ENCODE measurements around the gene RIOK3.
"Not testable (repeated sequence)": the region's sequence is repeated elsewhere in the genome, so short reads cannot be mapped to it uniquely, and the experiment has no call there.

The RIOK3 gene

DNA sequence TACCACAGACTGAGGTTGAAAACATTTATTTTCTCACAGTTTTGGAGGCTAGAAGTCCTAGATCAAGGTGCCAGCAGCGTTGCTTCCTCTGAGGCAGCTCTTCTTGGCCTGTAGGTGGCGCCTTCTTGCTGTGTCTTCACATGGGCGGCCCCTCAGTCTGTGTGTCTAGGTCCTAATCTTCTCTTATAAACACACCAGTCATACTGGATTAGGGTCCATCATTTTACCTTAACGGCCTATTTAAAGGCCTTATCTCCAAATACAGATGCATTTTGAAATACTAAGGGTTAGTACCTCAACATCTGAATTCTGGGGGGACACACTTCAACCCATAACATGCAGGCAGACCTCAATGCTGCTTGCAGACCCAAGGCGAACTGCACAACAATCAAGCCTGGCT is 45.8 kb downstream of the RIOK3 start:
- H3K4me3 ChIP-seq (ENCODE audit: low read length), result no peak overlapping the region
- TF ChIP-seq ZNF274 (IDR thresholded peaks at IDR 0.05; ENCODE audit: low read depth, low read length), result no peak

GRCh38 chr18:23499291-23499781 is 46.2 kb downstream of the RIOK3 start:
- H3K4me3 ChIP-seq (ENCODE audit: low read length), result no peak overlapping the region
- TF ChIP-seq ZNF274 (IDR thresholded peaks at IDR 0.05; ENCODE audit: low read depth, low read length), result no peak

DNA sequence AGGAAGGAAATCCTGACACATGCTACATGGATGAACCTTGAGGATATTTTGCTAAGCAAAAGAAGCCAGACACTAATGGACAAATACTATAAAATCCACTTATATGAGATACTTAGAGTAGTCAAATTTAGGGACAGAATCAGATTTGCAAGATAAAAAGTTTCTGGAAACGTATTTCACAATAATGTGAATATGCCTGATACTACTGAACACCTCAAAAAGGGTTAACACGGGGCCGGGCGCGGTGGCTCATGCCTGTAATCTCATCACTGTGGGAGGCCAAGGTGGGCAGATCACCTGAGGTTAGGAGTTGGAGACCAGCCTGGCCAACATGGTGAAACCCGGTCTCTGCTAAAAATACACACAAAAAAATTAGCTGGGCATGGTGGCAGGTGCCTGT is 48.5 kb downstream of the RIOK3 start:
- no peak for TF ChIP-seq ZNF274 (IDR thresholded peaks at IDR 0.05; ENCODE audit: low read depth, low read length)
- no peak overlapping the region for H3K4me3 ChIP-seq (ENCODE audit: low read length)

- peak overlapping the region; percentile 58 for H3K4me3 ChIP-seq (ENCODE audit: low read length)
- no peak for TF ChIP-seq ZNF274 (IDR thresholded peaks at IDR 0.05; ENCODE audit: low read depth, low read length)
Measured at GRCh38 chr18:23502516-23503037, 49.5 kb downstream of the RIOK3 start.

DNA sequence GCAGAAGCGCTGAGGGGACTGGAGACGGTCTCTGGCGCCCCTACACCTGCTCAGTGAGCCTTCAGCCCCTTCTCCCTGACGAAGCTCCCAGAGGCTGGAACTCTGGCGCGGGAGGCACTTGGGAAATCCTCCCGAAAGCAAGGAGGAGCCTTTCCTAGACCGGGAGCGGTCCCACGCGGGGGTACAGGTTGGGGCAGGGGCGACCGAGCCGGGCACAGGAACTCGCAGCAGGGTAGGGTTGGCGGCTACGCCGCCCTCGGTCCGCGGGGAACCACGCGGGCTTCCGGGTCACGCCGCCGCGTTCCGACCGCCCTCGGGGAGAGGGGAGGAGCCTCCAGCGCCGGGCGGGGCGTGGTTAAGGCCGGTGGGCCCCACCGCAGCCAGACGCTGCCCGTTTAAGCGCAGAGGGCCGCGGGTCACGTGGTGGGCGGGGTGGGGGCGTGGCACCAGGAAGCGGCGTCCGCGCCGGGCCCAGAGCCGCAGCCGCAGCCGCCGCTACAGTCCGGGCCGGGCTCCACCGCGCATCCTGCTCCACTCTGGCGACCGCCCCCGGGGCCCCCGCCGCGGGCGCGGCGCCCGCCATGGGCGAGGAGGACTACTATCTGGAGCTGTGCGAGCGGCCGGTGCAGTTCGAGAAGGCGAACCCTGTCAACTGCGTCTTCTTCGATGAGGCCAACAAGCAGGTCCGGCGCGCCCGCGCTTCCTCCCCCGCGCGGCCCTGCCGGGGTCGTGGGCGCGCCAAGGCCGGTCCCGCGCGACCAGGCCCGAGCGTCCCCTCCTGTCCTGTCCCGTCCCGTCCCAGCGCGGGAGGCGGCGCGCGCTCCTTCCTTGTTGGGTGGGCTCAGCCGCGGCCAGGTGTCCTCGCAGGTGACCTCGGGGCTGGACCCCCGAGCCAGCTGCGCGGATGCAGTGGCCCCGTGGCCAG is 50.2 kb downstream of the RIOK3 start, which contains the start of gene RMC1:
Gene RMC1, plus strand, starts transcription at position 474 of the 925 bp plus-strand sequence. Its CDS starts 108 bp downstream, at position 582.
- peak within 1 kb of the TSS; percentile 81 for H3K4me3 ChIP-seq (ENCODE audit: low read length)
- TF ChIP-seq ZNF274 (IDR thresholded peaks at IDR 0.05; ENCODE audit: low read depth, low read length), result no peak

DNA sequence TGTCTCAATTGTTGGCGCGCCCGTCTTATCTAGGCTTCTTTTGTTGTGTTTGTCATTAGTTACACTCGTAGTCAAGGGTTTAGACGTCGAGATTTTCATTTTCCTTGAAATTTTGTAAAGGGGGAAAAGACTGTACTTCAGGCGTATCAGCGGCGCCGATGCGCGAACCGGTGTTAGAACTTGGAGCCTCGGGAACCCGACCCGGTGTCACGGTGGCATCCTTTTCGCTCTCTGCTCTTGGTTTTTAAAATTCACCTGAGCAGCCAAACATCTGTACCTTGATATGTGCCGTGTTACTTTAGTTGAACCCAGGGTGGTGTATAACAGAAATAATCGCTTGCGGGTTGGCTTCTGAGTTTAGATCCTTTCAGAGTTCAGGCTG is 50.9 kb downstream of the RIOK3 start:
- TF ChIP-seq ZNF274 (IDR thresholded peaks at IDR 0.05; ENCODE audit: low read depth, low read length), result no peak
- H3K4me3 ChIP-seq (ENCODE audit: low read length), result peak overlapping the region; percentile 81

- peak overlapping the region; percentile 81 for H3K4me3 ChIP-seq (ENCODE audit: low read length)
- no peak for TF ChIP-seq ZNF274 (IDR thresholded peaks at IDR 0.05; ENCODE audit: low read depth, low read length)
Measured at GRCh38 chr18:23504720-23505119, 51.6 kb downstream of the RIOK3 start.

DNA sequence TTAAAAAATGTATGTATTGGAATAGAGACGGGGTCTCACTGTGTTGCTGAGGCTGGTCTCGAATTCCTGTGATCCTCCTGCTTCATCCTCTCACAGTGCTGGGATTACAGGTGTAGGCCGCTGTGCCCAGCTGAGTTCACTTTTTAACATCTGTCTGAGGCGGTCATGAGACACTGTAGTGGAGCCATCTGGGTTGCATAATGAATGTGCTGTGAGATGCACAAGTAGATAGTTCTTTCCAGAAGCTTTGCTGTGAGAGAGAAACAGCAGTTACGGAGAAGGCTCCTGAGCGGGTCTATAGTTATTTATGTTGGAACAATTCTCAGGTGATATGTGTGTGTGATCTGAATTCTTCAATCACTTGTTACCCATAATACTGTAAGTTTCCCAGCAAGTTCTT is 53.3 kb downstream of the RIOK3 start:
- no peak for TF ChIP-seq ZNF274 (IDR thresholded peaks at IDR 0.05; ENCODE audit: low read depth, low read length)
- H3K4me3 ChIP-seq (ENCODE audit: low read length), result no peak overlapping the region

- not testable (repeated sequence) for H3K4me3 ChIP-seq (ENCODE audit: low read length)
Measured at GRCh38 chr18:23510923-23511322, 57.8 kb downstream of the RIOK3 start.

DNA sequence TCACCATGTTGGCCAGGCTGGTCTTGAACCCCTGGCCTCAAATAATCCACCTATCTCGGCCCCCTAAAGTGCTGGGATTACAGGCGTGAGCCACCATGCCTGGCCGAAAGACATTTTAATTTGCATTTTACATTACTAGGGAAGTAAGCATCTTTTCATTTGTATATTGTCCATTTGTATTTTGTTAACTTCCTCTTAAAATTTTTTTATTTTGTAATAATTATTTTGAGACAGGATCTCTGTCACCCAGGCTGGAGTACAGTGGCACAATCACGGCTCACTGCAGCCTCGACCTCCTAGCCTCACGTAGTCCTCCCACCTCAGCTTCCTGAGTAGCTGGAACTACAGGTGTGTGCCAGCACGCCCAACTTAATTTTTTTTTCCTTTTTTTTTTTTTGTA is 59.1 kb downstream of the RIOK3 start:
- H3K4me3 ChIP-seq (ENCODE audit: low read length), result not testable (repeated sequence)

DNA sequence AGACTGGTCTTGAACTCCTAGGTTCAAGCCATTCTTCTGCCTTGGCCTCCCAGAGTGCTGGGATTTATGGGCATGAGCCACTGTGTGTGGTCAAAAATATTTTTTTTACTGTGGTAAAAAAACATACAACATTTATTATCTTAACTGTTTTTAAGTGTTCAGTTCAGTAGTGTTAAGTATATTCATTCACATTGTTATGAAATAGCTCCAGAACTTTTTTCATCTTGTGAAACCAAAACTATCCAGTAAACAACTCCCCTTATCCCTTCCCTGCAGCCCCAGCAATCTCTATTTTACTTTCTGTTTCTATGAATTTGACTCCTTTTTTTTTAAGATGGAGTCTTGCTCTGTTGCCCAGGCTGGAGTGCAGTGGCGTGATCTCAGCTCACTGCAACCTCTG is 59.6 kb downstream of the RIOK3 start:
- H3K4me3 ChIP-seq (ENCODE audit: low read length), result no peak overlapping the region
- no peak for TF ChIP-seq ZNF274 (IDR thresholded peaks at IDR 0.05; ENCODE audit: low read depth, low read length)

DNA sequence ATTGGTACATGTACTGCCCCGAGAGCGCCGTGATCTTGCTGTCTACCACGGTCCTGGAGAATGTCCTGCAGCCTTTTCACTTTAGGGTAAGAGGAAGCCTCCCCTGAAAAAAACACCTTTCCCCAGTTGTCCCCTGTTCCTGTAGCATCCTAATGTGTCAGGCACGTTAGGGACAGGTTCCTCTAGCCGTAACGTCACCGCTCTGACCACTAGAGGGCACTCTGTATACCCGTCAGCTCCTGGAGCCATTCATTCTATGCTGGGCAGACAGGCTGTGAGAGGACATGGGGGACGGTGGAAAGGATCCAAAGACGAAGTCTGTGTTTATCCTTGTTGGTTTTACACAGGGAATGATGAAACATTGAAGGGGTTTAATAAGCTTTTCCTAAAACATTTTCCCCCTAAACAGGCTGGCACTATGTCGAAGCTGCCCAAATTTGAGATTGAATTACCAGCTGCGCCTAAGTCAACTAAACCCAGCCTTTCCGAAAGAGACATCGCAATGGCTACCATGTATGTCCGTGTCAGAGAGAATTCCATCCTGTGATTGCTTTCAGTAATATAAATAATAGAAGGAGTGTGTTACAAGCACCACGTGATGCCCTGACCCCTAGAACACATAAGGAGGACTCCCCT is 62.9 kb downstream of the RIOK3 start:
- TF ChIP-seq ZNF274 (IDR thresholded peaks at IDR 0.05; ENCODE audit: low read depth, low read length), result no peak
- H3K4me3 ChIP-seq (ENCODE audit: low read length), result no peak overlapping the region

GRCh38 chr18:23519734-23520133 is 66.6 kb downstream of the RIOK3 start:
- H3K4me3 ChIP-seq (ENCODE audit: low read length), result no peak overlapping the region
- no peak for TF ChIP-seq ZNF274 (IDR thresholded peaks at IDR 0.05; ENCODE audit: low read depth, low read length)

DNA sequence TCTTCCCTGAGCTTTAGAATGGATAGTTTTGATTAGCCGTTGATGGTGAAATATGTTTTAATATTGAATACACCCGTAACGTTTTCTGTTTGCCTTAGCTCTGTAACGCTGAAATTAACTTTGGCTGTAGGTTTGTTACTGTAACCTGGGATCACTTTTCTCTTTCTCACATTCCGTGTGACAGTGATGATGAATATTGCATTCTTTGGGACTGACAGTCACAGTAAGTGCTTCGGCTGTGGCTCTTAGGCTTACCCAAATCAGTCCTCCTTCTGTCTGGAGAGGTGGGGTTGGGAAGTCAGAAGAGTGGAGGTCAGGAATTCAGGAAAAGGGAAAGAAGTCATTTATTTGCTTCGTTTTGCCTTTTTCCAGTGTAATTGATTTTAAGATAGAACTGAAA is 68.2 kb downstream of the RIOK3 start:
- TF ChIP-seq ZNF274 (IDR thresholded peaks at IDR 0.05; ENCODE audit: low read depth, low read length), result no peak
- H3K4me3 ChIP-seq (ENCODE audit: low read length), result no peak overlapping the region

DNA sequence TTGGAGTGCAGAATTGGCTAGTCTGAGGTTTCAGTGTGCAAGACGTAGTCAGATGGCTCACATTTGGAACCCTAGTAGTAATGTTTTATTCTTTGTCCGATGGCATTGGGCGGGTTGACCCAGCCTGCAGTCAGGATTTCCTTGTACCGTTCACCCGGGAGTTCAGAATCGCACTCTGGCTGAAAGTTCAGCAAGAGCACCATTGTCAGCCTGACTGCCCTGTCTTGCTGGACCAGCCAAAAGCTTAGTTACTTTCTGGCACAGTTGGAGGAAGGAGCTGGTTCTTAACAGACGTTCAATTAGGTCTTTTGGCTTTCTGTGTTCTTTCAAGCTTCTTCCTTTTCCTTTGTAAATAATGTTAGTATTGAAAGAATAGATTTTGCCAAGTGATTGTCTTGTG is 68.8 kb downstream of the RIOK3 start:
- no peak overlapping the region for H3K4me3 ChIP-seq (ENCODE audit: low read length)
- TF ChIP-seq ZNF274 (IDR thresholded peaks at IDR 0.05; ENCODE audit: low read depth, low read length), result no peak

Measured in GM08714 (cell line).